Peyer's patch (tissue), 4 donors: ENCODE data around the gene PRAC1. TPM values are rescaled to one million over a fixed set of nuclear protein-coding genes. Genes with fewer than 3 reads are reported as not detected.

Source experiments
- DNase-seq, 3 donors: peaks; one replicate each; pipeline ENCODE4 v3.0.0-alpha.2; 2017 to 2019
- H3K27ac ChIP-seq, 4 donors: fragments of 200-600 bp; sonication (generic); one replicate each; pipeline ENCODE4 v1.5.1; 2016 to 2019
- H3K27me3 ChIP-seq, 2 donors: fragments of 200-600 bp; sonication (generic); one replicate each; pipeline ENCODE4 v1.5.1; 2019
- H3K36me3 ChIP-seq, 3 donors: fragments of 200-600 bp; sonication (generic); one replicate each; pipeline ENCODE4 v1.5.1; 2016 to 2019
- H3K4me1 ChIP-seq, 4 donors: fragments of 200-600 bp; sonication (generic); one replicate each; pipeline ENCODE4 v1.5.1; 2016 to 2019
- H3K4me3 ChIP-seq, 4 donors: fragments of 200-600 bp; sonication (generic); 1 replicate in 3 of 4; 2 replicates in 1 of 4; pipeline ENCODE4 v1.5.1; 2016 to 2019; ENCODE audit warnings: mild to moderate bottlenecking in 1 of 4
- H3K9me3 ChIP-seq, 4 donors: fragments of 200-600 bp; sonication (generic); one replicate each; pipeline ENCODE4 v1.5.1; 2016 to 2019; ENCODE audit warnings: mild to moderate bottlenecking in 1 of 4
- POLR2A ChIP-seq, 2 donors: fragments of 450-650 bp; IDR thresholded peaks; one replicate each; pipeline ENCODE4 v1.5.1; 2017; ENCODE audit warnings: antibody characterized with exemption in 2 of 2, mild to moderate bottlenecking in 2 of 2, moderate library complexity in 2 of 2
- total RNA-seq, 4 donors: library from RNA; depleted of rRNA; stranded (reverse); fragments of >200 nt; gene quantifications; one replicate each; pipeline ENCODE4 v1.1.0, GENCODE V29; 2016
- TF ChIP-seq, protein P1 (sequence below), 6 experiments: fragments of 450-650 bp in 4 of 6; fragments of 200-600 bp in 2 of 6; sonication (generic) in 1 of 6; IDR thresholded peaks; one replicate each; pipeline ENCODE4 v1.5.1; 2017 to 2019; ENCODE audit warnings: antibody characterized with exemption in 6 of 6, mild to moderate bottlenecking in 3 of 6, moderate library complexity in 1 of 6

Gene PRAC1
- total RNA-seq, 4 donors from 2014 or later, result not detected

DNA sequence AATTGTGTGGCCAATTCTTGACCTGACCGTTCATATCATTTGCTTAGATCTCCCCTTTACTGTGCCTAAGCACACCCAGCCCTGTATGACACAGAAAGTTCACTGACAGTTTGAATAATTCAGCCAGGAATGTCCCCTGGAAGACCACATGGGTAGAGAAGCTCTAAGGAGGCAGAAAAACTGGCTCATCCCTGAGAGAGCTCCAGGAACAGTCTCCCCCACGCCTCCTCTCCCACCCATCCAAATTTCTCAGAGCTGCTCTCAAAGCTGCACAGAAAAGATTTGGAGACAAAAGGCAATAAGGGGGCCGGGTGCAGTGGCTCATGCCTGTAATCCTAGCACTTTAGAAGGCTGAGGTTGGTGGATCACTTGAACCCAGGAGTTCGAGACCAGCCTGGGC lies 11.2 kb downstream of the PRAC1 start:
- no peaks in the 10 kb centered on the region for H3K36me3 ChIP-seq
- no peak overlapping the region for H3K27ac ChIP-seq
- H3K27me3 ChIP-seq, result peaks cover 0 to 3% of the 10 kb centered on the region in 2 donors
- no peaks in the 10 kb centered on the region for H3K9me3 ChIP-seq
- TF ChIP-seq, protein P1, sequence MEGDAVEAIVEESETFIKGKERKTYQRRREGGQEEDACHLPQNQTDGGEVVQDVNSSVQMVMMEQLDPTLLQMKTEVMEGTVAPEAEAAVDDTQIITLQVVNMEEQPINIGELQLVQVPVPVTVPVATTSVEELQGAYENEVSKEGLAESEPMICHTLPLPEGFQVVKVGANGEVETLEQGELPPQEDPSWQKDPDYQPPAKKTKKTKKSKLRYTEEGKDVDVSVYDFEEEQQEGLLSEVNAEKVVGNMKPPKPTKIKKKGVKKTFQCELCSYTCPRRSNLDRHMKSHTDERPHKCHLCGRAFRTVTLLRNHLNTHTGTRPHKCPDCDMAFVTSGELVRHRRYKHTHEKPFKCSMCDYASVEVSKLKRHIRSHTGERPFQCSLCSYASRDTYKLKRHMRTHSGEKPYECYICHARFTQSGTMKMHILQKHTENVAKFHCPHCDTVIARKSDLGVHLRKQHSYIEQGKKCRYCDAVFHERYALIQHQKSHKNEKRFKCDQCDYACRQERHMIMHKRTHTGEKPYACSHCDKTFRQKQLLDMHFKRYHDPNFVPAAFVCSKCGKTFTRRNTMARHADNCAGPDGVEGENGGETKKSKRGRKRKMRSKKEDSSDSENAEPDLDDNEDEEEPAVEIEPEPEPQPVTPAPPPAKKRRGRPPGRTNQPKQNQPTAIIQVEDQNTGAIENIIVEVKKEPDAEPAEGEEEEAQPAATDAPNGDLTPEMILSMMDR (IDR thresholded peaks at IDR 0.05), result no peak
- no peaks in the 10 kb centered on the region for H3K4me1 ChIP-seq
- no peak for DNase-seq
- H3K4me3 ChIP-seq, result no peak overlapping the region

DNA sequence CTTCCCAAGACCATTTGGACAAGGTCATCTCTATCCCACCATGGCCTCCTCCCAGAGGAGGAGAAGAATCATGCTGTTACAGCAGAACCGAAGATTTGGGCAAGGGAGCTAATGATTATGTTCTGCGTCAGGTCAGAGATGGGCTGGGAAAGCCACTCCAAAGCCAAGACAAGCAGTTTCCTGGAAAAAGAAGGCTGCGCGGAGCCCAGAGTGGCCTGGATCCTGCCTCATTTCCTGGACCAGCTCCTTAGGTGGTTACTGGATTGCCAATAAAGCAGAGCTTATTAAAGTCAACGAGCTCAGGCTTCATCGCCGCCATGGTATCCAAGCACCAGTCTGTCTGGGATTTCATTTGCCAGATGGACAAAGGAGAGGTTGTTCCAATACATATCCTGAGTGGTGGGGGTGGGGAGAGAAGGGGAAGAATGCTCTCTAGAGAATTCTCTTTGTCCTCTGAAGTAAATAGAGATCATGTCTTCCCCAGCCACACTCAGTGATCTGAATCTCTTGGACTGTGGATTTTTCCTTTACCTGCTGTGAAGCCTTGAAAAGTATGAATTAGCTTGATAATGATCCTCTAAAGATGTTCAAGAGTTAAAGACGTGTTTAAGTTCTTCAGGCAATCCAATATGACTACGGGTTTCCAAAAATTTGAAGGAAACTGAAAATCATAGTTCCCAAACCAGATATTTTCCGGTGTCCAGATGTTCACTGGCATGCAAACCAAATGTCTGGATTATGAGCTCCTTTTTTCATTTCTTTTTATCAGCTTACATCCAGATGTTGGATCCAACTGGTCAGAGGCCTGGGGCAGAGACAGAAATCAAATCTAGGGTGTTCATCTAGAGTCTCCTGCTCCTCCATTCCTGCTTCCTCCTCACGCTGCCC lies 17.7 kb downstream of the PRAC1 start:
- DNase-seq, result no peak
- Histone ChIP-seq H3K27me3 (peaks cover 0 to 4% of the 10 kb centered on the region in 2 donors), H3K9me3 (no peaks in the 10 kb centered on the region), H3K27ac (no peak overlapping the region), H3K36me3 (no peaks in the 10 kb centered on the region), H3K4me3 (no peak overlapping the region), H3K4me1 (no peaks in the 10 kb centered on the region)
- no peak for TF ChIP-seq POLR2A (IDR thresholded peaks at IDR 0.05)
- TF ChIP-seq, protein P1 (IDR thresholded peaks at IDR 0.05), result no peak

DNA sequence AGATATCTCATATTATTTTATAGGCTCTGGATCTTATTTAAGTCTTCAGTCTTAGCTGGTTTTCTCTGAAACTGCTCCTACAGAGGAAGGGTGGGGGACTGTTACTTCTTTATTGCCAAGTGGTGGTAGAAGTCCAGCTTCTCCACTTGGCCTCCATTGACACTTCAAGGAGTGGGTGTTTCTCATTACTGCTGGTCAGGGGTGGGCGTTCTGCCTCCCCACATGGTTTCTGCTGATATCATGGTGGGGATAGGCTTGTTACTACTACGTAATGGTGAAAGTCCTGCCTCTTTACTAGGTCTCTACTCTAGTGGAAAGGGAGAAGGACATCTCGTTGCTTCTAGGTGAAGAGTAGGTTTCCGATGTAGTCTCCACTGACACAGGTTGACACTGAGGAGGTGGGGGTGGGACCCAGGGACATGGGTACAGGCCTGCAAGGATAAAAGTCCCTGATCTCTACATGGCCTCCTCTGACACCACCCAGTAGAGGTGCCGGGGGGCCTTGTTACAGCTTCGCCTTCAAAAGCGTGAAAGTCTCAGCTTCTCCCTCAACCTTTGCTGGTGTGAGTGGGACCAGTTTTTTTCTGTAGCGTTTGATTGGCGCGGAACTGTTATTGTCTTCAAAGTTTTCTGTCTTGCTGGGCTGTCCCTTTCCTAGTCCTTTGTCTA lies 20.3 kb downstream of the PRAC1 start:
- Histone ChIP-seq H3K36me3 (no peaks in the 10 kb centered on the region), H3K27me3 (peaks cover 0 to 4% of the 10 kb centered on the region in 2 donors)

DNA sequence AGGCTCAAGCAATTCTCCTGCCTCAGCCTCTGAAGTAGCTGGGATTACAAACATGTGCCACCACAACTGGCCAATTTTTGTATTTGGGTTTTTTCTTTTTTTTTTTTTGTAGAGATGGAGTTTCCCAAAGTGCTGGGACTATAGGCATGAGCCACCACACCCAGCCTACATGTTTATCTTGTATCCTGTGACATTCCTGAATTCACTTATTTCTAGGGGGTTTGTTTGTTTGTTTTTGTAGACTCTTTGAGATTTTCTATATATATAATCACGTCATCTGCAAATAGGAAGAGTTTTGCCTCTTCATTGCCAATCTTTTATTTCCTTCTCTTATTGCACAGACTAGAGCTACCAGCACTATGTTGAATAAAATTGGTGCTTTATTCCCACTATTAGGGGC lies 29.1 kb downstream of the PRAC1 start:
- no peaks in the 10 kb centered on the region for H3K27me3 ChIP-seq
- TF ChIP-seq, protein P1 (IDR thresholded peaks at IDR 0.05), result no peak
- no peak for TF ChIP-seq POLR2A (IDR thresholded peaks at IDR 0.05)
- H3K36me3 ChIP-seq, result no peaks in the 10 kb centered on the region

More for the DNA sequence above, 20.3 kb downstream of the PRAC1 start:
- DNase-seq, result no peak
- Histone ChIP-seq H3K4me3 (no peak overlapping the region), H3K4me1 (no peaks in the 10 kb centered on the region), H3K9me3 (no peaks in the 10 kb centered on the region), H3K27ac (no peak overlapping the region)
- no peak for TF ChIP-seq POLR2A (IDR thresholded peaks at IDR 0.05)
- TF ChIP-seq, protein P1 (IDR thresholded peaks at IDR 0.05), result no peak

DNA sequence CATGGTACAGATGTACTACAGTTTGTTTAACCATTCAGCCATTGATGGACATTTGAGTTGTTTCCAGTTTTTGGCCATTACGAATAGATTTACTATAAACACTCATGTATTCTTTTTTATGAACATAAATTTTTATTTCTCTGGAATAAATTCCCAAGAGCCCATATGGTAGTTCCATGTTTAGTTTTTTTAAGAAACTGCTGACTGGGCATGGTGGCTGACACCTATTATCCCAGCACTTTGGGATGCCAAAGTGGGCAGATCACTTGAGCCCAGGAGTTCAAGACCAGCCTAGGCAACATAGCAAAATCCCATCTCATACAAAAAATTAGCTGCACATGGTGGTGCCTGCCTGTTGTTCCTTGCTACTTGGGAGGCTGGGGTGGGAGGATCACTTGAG lies 30.3 kb downstream of the PRAC1 start:
- no peaks in the 10 kb centered on the region for H3K27me3 ChIP-seq
- no peaks in the 10 kb centered on the region for H3K9me3 ChIP-seq
- DNase-seq, result no peak
- H3K4me1 ChIP-seq, result no peaks in the 10 kb centered on the region
- TF ChIP-seq, protein P1 (IDR thresholded peaks at IDR 0.05), result no peak
- no peak for TF ChIP-seq POLR2A (IDR thresholded peaks at IDR 0.05)
- no peaks in the 10 kb centered on the region for H3K36me3 ChIP-seq
- no peak overlapping the region for H3K4me3 ChIP-seq
- H3K27ac ChIP-seq, result no peak overlapping the region

More for the DNA sequence above, 29.1 kb downstream of the PRAC1 start:
- no peak overlapping the region for H3K4me3 ChIP-seq
- H3K9me3 ChIP-seq, result no peaks in the 10 kb centered on the region
- no peak overlapping the region for H3K27ac ChIP-seq
- DNase-seq, result no peak
- no peaks in the 10 kb centered on the region for H3K4me1 ChIP-seq
